ENCODE results near the gene MTG1.

MTG1 gene

GRCh38 chr10:133394064-133394663 lies at the start of gene MTG1:
Gene MTG1, plus strand, starts transcription at chr10:133394157. Its CDS starts 64 bp downstream, at chr10:133394221.
- no peak for FAIRE-seq
- TF ChIP-seq CTCF (IDR thresholded peaks at IDR 0.05; ENCODE audit: insufficient read depth, missing control alignments) = no peak
- DNase-seq (ENCODE audit: insufficient read length, low spot score) = no peak

- FAIRE-seq (no peak), DNase-seq (ENCODE audit: insufficient read length, low spot score) (no peak)
- no peak for TF ChIP-seq CTCF (IDR thresholded peaks at IDR 0.05; ENCODE audit: insufficient read depth, missing control alignments)
Observed at GRCh38 chr10:133344236-133344635, 49.7 kb upstream of the MTG1 start.

GRCh38 chr10:133346413-133346812 lies 47.5 kb upstream of the MTG1 start:
- FAIRE-seq (no peak), DNase-seq (ENCODE audit: insufficient read length, low spot score) (no peak)
- TF ChIP-seq CTCF (IDR thresholded peaks at IDR 0.05; ENCODE audit: insufficient read depth, missing control alignments) = no peak

- no peak for FAIRE-seq
- no peak for DNase-seq (ENCODE audit: insufficient read length, low spot score)
- TF ChIP-seq CTCF (IDR thresholded peaks at IDR 0.05; ENCODE audit: insufficient read depth, missing control alignments) = no peak
Observed at GRCh38 chr10:133347710-133348517, 46.0 kb upstream of the MTG1 start.

GRCh38 chr10:133349160-133349568 lies 44.8 kb upstream of the MTG1 start:
- DNase-seq (ENCODE audit: insufficient read length, low spot score) (no peak), FAIRE-seq (no peak)
- TF ChIP-seq CTCF (IDR thresholded peaks at IDR 0.05; ENCODE audit: insufficient read depth, missing control alignments) = no peak

GRCh38 chr10:133349577-133350011 lies 44.4 kb upstream of the MTG1 start:
- no peak for TF ChIP-seq CTCF (IDR thresholded peaks at IDR 0.05; ENCODE audit: insufficient read depth, missing control alignments)
- FAIRE-seq (no peak), DNase-seq (ENCODE audit: insufficient read length, low spot score) (no peak)
